Activated T-cell treated with anti-CD3 and anti-CD28 coated beads, Interleukin-2, amount 50 U/mL, for 72 hours (primary cell): ENCODE measurements around the gene RNF130. TPM values are rescaled to one million over a fixed set of nuclear protein-coding genes. Genes with fewer than 3 reads are reported as not detected.
A peak's percentile ranks its signal among the peaks of the same experiment; 100 is the strongest.

ENCODE experiments used
- ATAC-seq, 2 donors: fragments of 150-1000 bp; cut with Tn5 transposase; replicated peaks in 1 of 2; 2 replicates each; pipeline ENCODE4 v1.10.0; 2021; ENCODE audit warnings: moderate library complexity in 2 of 2, mild to moderate bottlenecking in 1 of 2
- DNase-seq, 2 donors: peaks; one replicate each; pipeline ENCODE4 v3.0.0; 2021 to 2022; ENCODE audit warnings: mixed read lengths in 1 of 2
- H3K27ac Mint-ChIP-seq: one replicate; pipeline ENCODE4 v1.8.0; 2022; ENCODE audit warnings: mild to moderate bottlenecking, moderate library complexity, mixed read lengths
- H3K27me3 Mint-ChIP-seq: one replicate; pipeline ENCODE4 v1.8.0; 2022; ENCODE audit warnings: low read depth, mixed read lengths
- H3K36me3 Mint-ChIP-seq, 2 donors: one replicate each; pipeline ENCODE4 v1.8.0; 2022; ENCODE audit warnings: mixed read lengths in 2 of 2, mild to moderate bottlenecking in 1 of 2; ENCODE audit not compliant: insufficient read depth in 2 of 2
- H3K4me1 Mint-ChIP-seq: one replicate; pipeline ENCODE4 v1.8.0; 2022; ENCODE audit warnings: low read depth, mixed read lengths
- H3K4me3 Mint-ChIP-seq, 2 donors: one replicate each; pipeline ENCODE4 v1.8.0; 2022; ENCODE audit warnings: mild to moderate bottlenecking in 2 of 2, mixed read lengths in 2 of 2, moderate library complexity in 2 of 2
- H3K9me3 Mint-ChIP-seq, 2 donors: one replicate each; pipeline ENCODE4 v1.8.0; 2022; ENCODE audit warnings: mixed read lengths in 2 of 2
- total RNA-seq, 2 donors: library from RNA; stranded (reverse); gene quantifications; one replicate each; pipeline ENCODE4 v1.2.3, GENCODE V29; 2022

The RNF130 gene
- total RNA-seq, 2 donors from 2014 or later = 17.7 to 23.6 TPM

DNA sequence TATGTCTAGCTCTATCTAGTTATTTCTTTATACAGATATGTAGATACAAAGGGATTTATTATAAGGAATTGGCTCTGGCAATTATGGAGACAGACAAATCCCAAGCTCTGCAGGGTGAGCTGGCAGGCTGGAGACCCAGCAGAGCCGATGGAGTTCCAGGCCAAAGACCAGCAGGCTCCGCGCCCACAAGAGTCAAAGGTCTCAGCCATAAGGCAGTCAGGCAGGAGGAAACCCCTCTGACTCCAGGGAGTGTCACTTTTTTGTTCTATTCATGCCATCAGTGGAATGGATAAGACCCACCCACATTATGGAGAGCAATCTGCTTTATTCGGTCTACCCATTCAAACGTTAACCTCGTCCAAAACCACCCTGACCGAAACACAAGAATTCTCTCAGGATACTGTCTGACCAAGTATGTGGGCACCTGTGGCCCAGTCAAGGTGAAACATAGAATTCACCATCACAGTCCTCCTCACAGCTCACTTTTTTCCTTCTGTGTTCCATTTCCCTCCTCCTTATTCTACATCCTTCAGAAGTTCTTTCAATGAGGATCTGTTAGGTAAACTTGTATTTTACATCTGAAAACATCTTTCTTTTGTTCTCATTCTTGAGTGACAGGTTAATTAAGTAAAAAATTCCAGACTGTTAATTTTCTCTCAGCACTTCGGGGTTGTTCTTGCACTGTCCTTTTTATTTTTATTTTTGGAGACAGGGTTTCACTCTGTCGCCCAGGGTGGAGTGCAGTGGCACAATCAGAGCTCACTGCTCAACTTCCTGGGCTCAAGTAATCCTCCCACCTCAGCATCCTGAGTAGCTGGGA lies 21.2 kb downstream of the RNF130 start:
- peaks cover 6% of the 10 kb centered on the region for H3K4me1 Mint-ChIP-seq
- peak overlapping the region; percentile 80 for H3K27ac Mint-ChIP-seq
- H3K36me3 Mint-ChIP-seq = no peaks in the 10 kb centered on the region
- DNase-seq (no peak), ATAC-seq (no peak)
- H3K27me3 Mint-ChIP-seq = no peaks in the 10 kb centered on the region
- H3K4me3 Mint-ChIP-seq = no peak overlapping the region
- H3K9me3 Mint-ChIP-seq = no peaks in the 10 kb centered on the region

DNA sequence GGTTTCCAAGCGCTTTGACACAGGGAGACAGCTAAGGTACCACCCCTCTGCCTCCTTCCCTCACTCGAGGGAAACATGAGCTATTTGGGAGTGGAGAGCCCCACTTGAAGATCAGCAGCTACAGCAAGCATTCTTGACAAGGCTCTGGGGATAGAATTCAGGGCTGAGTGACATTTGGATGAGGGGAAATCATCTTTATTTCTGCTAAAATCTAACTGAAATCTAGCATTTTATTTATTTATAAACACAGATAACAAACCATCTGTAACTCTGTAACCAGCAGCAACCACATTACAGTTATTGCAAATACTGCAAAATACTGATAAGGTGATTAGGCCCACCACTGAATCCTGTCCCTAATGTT lies 22.4 kb downstream of the RNF130 start:
- H3K4me3 Mint-ChIP-seq = no peak overlapping the region
- H3K4me1 Mint-ChIP-seq = peaks cover 6% of the 10 kb centered on the region
- no peaks in the 10 kb centered on the region for H3K9me3 Mint-ChIP-seq
- no peak overlapping the region for H3K27ac Mint-ChIP-seq
- DNase-seq (no peak), ATAC-seq (no peak)
- no peaks in the 10 kb centered on the region for H3K36me3 Mint-ChIP-seq
- H3K27me3 Mint-ChIP-seq = no peaks in the 10 kb centered on the region

DNA sequence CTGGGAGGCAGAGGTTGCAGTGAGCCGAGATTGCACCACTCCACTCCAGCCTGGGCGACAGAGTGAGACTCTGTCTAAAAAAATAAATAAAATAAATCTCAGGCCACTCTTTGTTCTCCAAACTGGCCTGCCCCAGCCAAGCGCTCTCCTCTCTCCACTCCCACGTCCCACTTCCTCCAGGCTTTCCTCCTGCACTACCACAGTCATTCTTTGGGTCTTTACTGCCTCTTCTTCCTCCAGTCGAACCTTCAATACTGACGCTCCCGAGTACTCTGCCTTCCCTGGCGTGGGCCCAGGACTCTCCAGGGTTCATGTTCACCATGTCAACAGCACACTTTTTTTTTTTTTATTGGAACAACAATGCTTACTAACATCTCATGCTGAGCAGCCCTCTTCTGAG lies 23.9 kb downstream of the RNF130 start:
- no peaks in the 10 kb centered on the region for H3K36me3 Mint-ChIP-seq
- no peak overlapping the region for H3K27ac Mint-ChIP-seq
- ATAC-seq (no peak), DNase-seq (no peak)
- no peaks in the 10 kb centered on the region for H3K9me3 Mint-ChIP-seq
- peaks cover 6% of the 10 kb centered on the region for H3K4me1 Mint-ChIP-seq
- H3K27me3 Mint-ChIP-seq = no peaks in the 10 kb centered on the region
- no peak overlapping the region for H3K4me3 Mint-ChIP-seq

GRCh38 chr5:180046656-180047055 lies 24.9 kb downstream of the RNF130 start:
- ATAC-seq (no peak), DNase-seq (no peak)
- Mint-ChIP-seq H3K4me1 (no peaks in the 10 kb centered on the region), H3K36me3 (no peaks in the 10 kb centered on the region), H3K27me3 (no peaks in the 10 kb centered on the region), H3K27ac (no peak overlapping the region), H3K9me3 (no peaks in the 10 kb centered on the region), H3K4me3 (no peak overlapping the region)

DNA sequence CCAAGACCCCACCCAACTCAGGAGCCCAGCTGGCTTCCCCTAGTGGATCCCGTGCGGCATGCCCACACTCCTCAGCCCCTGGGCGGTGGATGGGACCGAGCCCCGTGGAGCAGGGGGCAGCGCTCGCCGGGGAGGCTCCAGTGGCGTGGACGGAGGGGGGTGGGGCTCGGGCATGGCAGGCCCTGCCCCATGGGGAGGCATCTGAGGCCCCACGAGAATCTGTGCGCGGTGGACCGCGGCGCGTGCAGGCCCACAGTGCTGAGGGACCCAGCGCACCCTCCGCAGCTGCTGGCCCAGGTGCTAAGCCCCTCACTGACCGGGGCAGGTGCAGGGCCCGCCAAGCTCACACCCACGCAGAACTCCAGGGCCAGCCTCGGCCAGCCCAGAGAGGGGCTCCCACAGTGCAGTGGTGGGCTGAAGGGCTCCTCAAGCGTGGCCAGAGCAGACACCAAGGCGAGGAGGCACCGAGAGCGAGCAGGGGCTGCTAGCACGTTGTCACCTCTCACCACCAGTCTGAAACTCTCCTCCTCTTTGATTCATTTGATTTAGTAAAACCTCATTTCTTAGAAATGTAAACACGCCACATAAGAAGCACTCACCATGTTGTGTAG lies 25.6 kb downstream of the RNF130 start:
- Mint-ChIP-seq H3K4me3 (no peak overlapping the region), H3K27ac (no peak overlapping the region), H3K9me3 (no peaks in the 10 kb centered on the region), H3K4me1 (no peaks in the 10 kb centered on the region), H3K27me3 (no peaks in the 10 kb centered on the region), H3K36me3 (no peaks in the 10 kb centered on the region)
- ATAC-seq (no peak), DNase-seq (no peak)

DNA sequence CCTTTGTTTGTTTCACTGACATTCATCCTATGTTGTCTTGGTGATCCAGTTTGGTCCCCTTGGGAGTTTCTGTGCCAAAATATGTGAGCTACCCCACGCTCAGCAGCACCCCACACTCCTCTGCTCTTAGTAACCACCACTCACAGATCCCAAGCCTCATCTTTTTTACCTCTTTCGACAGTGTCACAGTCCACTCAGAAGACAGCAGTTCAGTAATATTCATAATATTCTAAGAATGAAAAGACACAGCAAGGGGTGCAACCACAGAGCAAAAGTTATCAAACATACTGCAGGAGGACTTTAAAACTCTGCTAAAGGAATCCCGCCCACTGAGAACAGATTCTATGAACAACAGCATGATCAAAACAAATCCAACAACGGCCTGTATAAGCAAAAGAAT lies 28.2 kb downstream of the RNF130 start:
- H3K36me3 Mint-ChIP-seq = peaks cover 0 to 1% of the 10 kb centered on the region in 2 donors
- H3K27me3 Mint-ChIP-seq = no peaks in the 10 kb centered on the region
- DNase-seq = no peak
- no peaks in the 10 kb centered on the region for H3K4me1 Mint-ChIP-seq
- H3K9me3 Mint-ChIP-seq = no peaks in the 10 kb centered on the region
- H3K27ac Mint-ChIP-seq = no peak overlapping the region
- no peak for ATAC-seq
- H3K4me3 Mint-ChIP-seq = no peak overlapping the region

- ATAC-seq (no peak), DNase-seq (no peak)
- Mint-ChIP-seq H3K27me3 (no peaks in the 10 kb centered on the region), H3K4me1 (no peaks in the 10 kb centered on the region), H3K9me3 (no peaks in the 10 kb centered on the region), H3K36me3 (peaks cover 4 to 8% of the 10 kb centered on the region in 2 donors), H3K4me3 (no peak overlapping the region), H3K27ac (no peak overlapping the region)
These were observed 30.0 kb downstream of the RNF130 start for GRCh38 chr5:180041301-180042274.

- H3K27ac Mint-ChIP-seq = no peak overlapping the region
- H3K4me1 Mint-ChIP-seq = no peaks in the 10 kb centered on the region
- ATAC-seq = no peak
- peaks cover 2 to 6% of the 10 kb centered on the region in 2 donors for H3K9me3 Mint-ChIP-seq
- no peaks in the 10 kb centered on the region for H3K27me3 Mint-ChIP-seq
- H3K4me3 Mint-ChIP-seq = no peak overlapping the region
- H3K36me3 Mint-ChIP-seq = peaks cover 9 to 15% of the 10 kb centered on the region in 2 donors
- DNase-seq = no peak
These were observed 31.0 kb downstream of the RNF130 start for GRCh38 chr5:180040287-180041214.

GRCh38 chr5:180035206-180035931 lies 36.2 kb downstream of the RNF130 start:
- DNase-seq = no peak
- Mint-ChIP-seq H3K27me3 (no peaks in the 10 kb centered on the region), H3K9me3 (peaks cover 2 to 10% of the 10 kb centered on the region in 2 donors), H3K4me3 (no peak overlapping the region), H3K27ac (no peak overlapping the region), H3K36me3 (peaks cover 9 to 25% of the 10 kb centered on the region in 2 donors), H3K4me1 (no peaks in the 10 kb centered on the region)
- ATAC-seq = no peak

DNA sequence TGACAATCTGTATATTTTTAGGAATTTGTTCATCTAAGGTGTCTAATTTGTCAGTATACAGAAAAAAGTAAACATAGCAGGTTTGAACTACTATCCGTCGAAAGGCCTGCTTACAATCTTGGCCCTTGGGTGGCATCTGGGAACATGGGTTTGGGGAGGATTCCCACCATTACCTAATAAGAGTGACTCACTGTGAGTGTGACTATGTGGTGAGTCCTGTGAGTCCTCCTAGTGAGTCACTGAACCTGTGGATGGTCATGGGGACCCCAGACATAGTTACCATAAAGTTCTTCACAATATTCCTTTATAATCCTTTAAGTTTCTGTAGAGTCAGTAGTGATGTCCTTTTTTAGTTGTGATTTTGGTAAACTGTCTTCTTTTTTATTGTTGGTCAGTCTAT lies 37.0 kb downstream of the RNF130 start:
- Mint-ChIP-seq H3K9me3 (peaks cover 2 to 10% of the 10 kb centered on the region in 2 donors), H3K4me3 (no peak overlapping the region), H3K27ac (no peak overlapping the region), H3K36me3 (peaks cover 9 to 24% of the 10 kb centered on the region in 2 donors), H3K27me3 (no peaks in the 10 kb centered on the region), H3K4me1 (no peaks in the 10 kb centered on the region)
- ATAC-seq = no peak
- DNase-seq = no peak

- no peaks in the 10 kb centered on the region for H3K4me1 Mint-ChIP-seq
- ATAC-seq = no peak
- H3K27ac Mint-ChIP-seq = no peak overlapping the region
- no peak for DNase-seq
- no peak overlapping the region for H3K4me3 Mint-ChIP-seq
- no peaks in the 10 kb centered on the region for H3K36me3 Mint-ChIP-seq
- H3K27me3 Mint-ChIP-seq = no peaks in the 10 kb centered on the region
- H3K9me3 Mint-ChIP-seq = no peaks in the 10 kb centered on the region
These were observed 44.0 kb downstream of the RNF130 start for GRCh38 chr5:180027459-180028089.
